Gastroesophageal sphincter (tissue), 4 donors: ENCODE measurements around the gene BST2. TPM values are rescaled to one million over a fixed set of nuclear protein-coding genes. Genes with fewer than 3 reads are reported as not detected.
A peak's percentile ranks its signal among the peaks of the same experiment; 100 is the strongest.

ENCODE experiments used
- ATAC-seq: fragments of 150-250 bp; one replicate; pipeline ENCODE4 v1.9.1; 2016; ENCODE audit warnings: mild to moderate bottlenecking, moderate library complexity
- H3K27ac ChIP-seq, 4 donors: fragments of 200-600 bp; sonication (generic) in 3 of 4; 1 replicate in 3 of 4; 2 replicates in 1 of 4; pipeline ENCODE4 v1.5.1; 2016 to 2019
- H3K27me3 ChIP-seq: fragments of 200-600 bp; sonication (generic); one replicate; pipeline ENCODE4 v1.5.1; 2019
- H3K36me3 ChIP-seq, 2 donors: fragments of 200-600 bp; sonication (generic); one replicate each; pipeline ENCODE4 v1.5.1; 2019; ENCODE audit warnings: control low read depth in 1 of 2
- H3K4me1 ChIP-seq, 3 donors: fragments of 200-600 bp; sonication (generic); 1 replicate in 2 of 3; 2 replicates in 1 of 3; pipeline ENCODE4 v1.5.1; 2016 to 2019; ENCODE audit warnings: control low read depth in 2 of 3
- H3K4me3 ChIP-seq, 2 donors: fragments of 200-600 bp; sonication (generic); one replicate each; pipeline ENCODE4 v1.5.1; 2019; ENCODE audit warnings: mild to moderate bottlenecking in 1 of 2, moderate library complexity in 1 of 2
- H3K9me3 ChIP-seq, 3 donors: fragments of 200-600 bp; sonication (generic); one replicate each; pipeline ENCODE4 v1.5.1; 2017 to 2019; ENCODE audit warnings: control low read depth in 2 of 3
- EP300 ChIP-seq: sonication (generic); formaldehyde crosslinking; IDR thresholded peaks from one replicate; pipeline ENCODE4 v1.6.1; 2017; ENCODE audit warnings: antibody characterized with exemption, mild to moderate bottlenecking
- POLR2A ChIP-seq, 2 donors: fragments of 450-650 bp; IDR thresholded peaks; one replicate each; pipeline ENCODE4 v1.6.1; 2017; ENCODE audit warnings: antibody characterized with exemption in 2 of 2, mild to moderate bottlenecking in 2 of 2, moderate library complexity in 1 of 2
- POLR2AphosphoS5 ChIP-seq: sonication (generic); formaldehyde crosslinking; IDR thresholded peaks from one replicate; pipeline ENCODE4 v1.6.1; 2017; ENCODE audit warnings: antibody characterized with exemption
- WGBS, 2 donors: methylation state at CpG; one replicate each; pipeline ENCODE4 v1.1.5; 2018; ENCODE audit warnings: low coverage in 1 of 2; 5-methylcytosine and 5-hydroxymethylcytosine counted together
- total RNA-seq, 4 donors: library from RNA; depleted of rRNA; stranded (reverse); fragments of >200 nt; gene quantifications; one replicate each; pipeline ENCODE4 v1.1.0, GENCODE V29; 2016
- TF ChIP-seq, protein P1 (sequence below), 4 experiments: fragments of 200-600 bp in 2 of 4; fragments of 450-650 bp in 2 of 4; sonication (generic) in 1 of 4; IDR thresholded peaks; one replicate each; pipeline ENCODE4 v1.5.1; 2017 to 2019; ENCODE audit warnings: antibody characterized with exemption in 4 of 4, mild to moderate bottlenecking in 2 of 4, moderate library complexity in 2 of 4

BST2 gene
- total RNA-seq, 4 donors from 2014 or later: 36.6 to 196 (median 40.7) TPM

DNA sequence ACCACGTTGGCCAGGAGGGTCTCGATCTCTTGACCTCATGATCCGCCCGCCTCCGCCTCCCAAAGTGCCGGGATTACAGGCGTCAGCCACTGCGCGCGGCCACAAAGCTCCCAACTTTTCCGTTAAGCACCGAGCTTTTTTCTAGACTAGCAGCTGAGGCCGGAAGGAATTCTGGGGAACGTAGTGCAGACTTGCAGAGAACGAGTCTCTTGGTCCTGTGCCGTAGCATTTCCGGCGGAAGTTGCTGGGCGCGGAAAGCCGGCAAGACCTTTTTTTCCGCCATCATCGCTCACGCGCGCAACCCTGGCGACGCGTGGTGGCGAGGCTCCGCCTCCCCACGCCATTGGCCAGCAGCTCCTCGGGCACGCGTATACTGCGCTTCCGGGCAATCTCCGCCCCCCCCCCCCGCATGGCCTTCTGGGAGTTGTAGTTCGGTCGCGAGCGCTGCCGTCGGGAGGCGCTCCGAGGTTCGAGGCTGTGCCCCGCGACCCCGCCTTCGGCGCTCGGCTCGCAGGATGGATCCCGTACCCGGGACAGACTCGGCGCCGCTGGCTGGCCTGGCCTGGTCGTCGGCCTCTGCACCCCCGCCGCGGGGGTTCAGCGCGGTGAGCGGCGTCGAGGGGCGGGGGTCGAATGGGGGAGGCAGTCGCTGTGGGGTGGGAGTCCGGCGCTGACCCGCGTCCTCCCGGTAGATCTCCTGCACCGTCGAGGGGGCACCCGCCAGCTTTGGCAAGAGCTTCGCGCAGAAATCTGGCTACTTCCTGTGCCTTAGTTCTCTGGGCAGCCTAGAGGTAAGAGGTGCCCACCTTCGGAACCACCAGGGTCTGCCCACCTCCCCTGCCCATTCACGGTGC lies 14.4 kb upstream of the BST2 start, which contains the start of gene MVB12A:
MVB12A (plus strand) TSS at position 427 of the 854 bp plus-strand sequence; CDS start at position 516, 89 bp downstream.
- WGBS, 2 donors: 0% methylated on average over 1 to 11 of the region's 85 CpGs
- Histone ChIP-seq H3K4me1 (peaks cover 0 to 20% (median 2%) of the 10 kb centered on the region in 3 donors), H3K27me3 (peaks cover 6% of the 10 kb centered on the region), H3K9me3 (no peaks in the 10 kb centered on the region), H3K36me3 (peaks cover 0 to 16% of the 10 kb centered on the region in 2 donors), H3K27ac (peak within 1 kb of the TSS; percentile 56 to 85 (median 82)), H3K4me3 (peak within 1 kb of the TSS; percentile 73 to 86)
- peak; percentile 98 for ATAC-seq
- TF ChIP-seq POLR2AphosphoS5 (peak; percentile 79), POLR2A (IDR thresholded peaks at IDR 0.05) (peak in 1 of 2 donors; percentile 9), EP300 (no peak)
- TF ChIP-seq, protein P1, sequence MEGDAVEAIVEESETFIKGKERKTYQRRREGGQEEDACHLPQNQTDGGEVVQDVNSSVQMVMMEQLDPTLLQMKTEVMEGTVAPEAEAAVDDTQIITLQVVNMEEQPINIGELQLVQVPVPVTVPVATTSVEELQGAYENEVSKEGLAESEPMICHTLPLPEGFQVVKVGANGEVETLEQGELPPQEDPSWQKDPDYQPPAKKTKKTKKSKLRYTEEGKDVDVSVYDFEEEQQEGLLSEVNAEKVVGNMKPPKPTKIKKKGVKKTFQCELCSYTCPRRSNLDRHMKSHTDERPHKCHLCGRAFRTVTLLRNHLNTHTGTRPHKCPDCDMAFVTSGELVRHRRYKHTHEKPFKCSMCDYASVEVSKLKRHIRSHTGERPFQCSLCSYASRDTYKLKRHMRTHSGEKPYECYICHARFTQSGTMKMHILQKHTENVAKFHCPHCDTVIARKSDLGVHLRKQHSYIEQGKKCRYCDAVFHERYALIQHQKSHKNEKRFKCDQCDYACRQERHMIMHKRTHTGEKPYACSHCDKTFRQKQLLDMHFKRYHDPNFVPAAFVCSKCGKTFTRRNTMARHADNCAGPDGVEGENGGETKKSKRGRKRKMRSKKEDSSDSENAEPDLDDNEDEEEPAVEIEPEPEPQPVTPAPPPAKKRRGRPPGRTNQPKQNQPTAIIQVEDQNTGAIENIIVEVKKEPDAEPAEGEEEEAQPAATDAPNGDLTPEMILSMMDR (IDR thresholded peaks at IDR 0.05): peak in 1 of 4 experiments; percentile 23

DNA sequence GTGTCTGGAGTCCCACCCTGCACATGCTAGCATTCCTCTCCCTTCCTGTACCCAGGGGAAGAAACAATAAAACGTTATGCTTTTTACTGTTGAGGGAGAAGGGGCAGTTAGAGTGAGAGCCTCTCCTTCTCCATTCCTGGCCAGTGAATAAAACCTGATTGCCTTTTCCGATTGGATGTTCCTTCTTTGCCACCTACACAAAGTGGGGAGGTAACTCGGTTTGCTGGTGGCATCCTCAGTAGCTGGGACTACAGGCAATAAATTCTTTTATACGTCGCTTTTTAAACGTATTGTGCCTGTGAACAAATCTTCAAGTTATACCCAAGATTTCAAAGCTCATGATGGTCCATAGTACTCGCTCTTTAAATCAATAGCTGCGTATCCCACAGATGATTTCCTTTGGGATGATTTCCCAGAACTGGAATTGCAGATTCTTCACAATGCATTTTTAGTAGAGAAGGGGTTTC lies 13.8 kb upstream of the BST2 start:
- WGBS, 2 donors: 6 to 22% methylated on average over 8 of the region's 8 CpGs
- Histone ChIP-seq H3K4me1 (peaks cover 0 to 18% (median 2%) of the 10 kb centered on the region in 3 donors), H3K36me3 (peaks cover 0 to 16% of the 10 kb centered on the region in 2 donors), H3K27ac (peak overlapping the region; percentile 56 to 85 (median 82)), H3K9me3 (no peaks in the 10 kb centered on the region), H3K27me3 (peaks cover 8% of the 10 kb centered on the region), H3K4me3 (peak overlapping the region; percentile 28 to 86)
- no peak for ATAC-seq
- TF ChIP-seq POLR2AphosphoS5 (no peak), POLR2A (IDR thresholded peaks at IDR 0.05) (no peak), EP300 (no peak)
- TF ChIP-seq, protein P1 (IDR thresholded peaks at IDR 0.05): no peak

DNA sequence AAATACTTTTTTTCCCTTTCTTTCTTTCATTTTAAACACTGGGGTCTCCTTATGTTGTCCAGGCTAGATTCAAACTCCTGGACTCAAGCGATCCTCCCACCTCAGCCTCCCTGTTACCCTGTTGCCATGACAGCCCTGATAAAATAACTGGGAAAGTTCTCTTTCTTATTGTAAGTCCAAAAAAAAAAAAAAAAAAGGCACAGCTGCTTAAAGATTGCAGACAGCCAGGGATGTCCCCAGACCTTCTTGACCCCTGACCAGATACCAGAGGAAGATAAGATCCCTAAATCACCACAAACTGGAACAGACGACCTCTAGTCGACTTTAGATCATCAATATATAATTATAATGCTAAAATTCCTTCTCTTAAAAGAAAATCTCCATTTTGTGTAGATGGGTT lies 13.3 kb upstream of the BST2 start:
- Histone ChIP-seq H3K27ac (no peak overlapping the region), H3K27me3 (peaks cover 13% of the 10 kb centered on the region), H3K36me3 (peaks cover 0 to 13% of the 10 kb centered on the region in 2 donors), H3K4me3 (no peak overlapping the region), H3K4me1 (peaks cover 0 to 21% (median 2%) of the 10 kb centered on the region in 3 donors), H3K9me3 (no peaks in the 10 kb centered on the region)
- WGBS, 2 donors: 52 to 57% methylated on average over 3 of the region's 3 CpGs
- ATAC-seq: no peak
- no peak for TF ChIP-seq POLR2AphosphoS5
- TF ChIP-seq, protein P1 (IDR thresholded peaks at IDR 0.05): no peak
- no peak for TF ChIP-seq EP300

DNA sequence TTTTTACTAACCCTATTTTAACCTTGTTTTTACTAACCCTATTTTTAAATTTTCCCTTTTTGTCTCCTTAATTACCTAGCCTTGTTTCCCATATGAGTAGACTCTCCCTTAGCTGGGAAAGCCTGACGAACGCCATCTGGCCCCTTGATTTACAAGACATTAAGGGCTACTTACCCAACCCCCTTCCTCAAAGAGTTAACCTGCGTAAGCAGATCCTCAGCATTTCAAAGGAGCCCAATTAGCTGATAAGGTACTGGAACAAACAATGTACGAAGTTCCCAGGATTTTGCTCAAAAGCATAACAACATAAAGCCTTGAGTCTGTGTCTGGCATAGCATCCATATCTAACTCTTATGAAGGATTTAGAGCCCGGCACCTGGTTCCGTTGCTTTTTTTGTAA lies 9.7 kb upstream of the BST2 start:
- TF ChIP-seq EP300 (no peak), POLR2A (IDR thresholded peaks at IDR 0.05) (no peak), POLR2AphosphoS5 (no peak)
- Histone ChIP-seq H3K27me3 (peaks cover 16% of the 10 kb centered on the region), H3K4me3 (no peak overlapping the region), H3K27ac (no peak overlapping the region), H3K36me3 (no peaks in the 10 kb centered on the region), H3K9me3 (no peaks in the 10 kb centered on the region), H3K4me1 (peaks cover 0 to 32% (median 0%) of the 10 kb centered on the region in 3 donors)
- WGBS, 2 donors: 30 to 64% methylated on average over 3 to 6 of the region's 6 CpGs
- ATAC-seq: no peak

DNA sequence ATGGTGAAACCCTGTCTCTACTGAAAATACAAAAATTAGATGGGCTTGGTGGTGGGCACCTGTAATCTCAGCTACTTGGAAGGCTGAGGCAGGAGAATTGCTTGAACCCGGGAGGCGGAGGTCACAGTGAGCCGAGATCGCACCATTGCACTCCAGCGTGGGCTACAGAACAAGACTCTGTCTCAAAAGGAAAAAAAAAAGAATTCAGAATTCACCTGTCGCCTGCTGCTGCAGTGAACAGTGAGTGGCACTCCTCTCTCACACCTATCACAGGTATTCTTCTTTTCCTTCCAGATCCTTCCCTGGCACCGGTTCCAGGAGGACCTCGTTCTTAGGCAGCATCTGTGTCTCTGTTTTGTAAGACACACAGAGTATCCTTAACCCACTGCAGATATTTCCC lies 8.7 kb upstream of the BST2 start:
- no peak for TF ChIP-seq POLR2AphosphoS5
- no peak for TF ChIP-seq POLR2A (IDR thresholded peaks at IDR 0.05)
- no peak for TF ChIP-seq EP300
- TF ChIP-seq, protein P1 (IDR thresholded peaks at IDR 0.05): no peak
- 83 to 84% methylated on average over 8 of the region's 8 CpGs for WGBS, 2 donors
- Histone ChIP-seq H3K36me3 (no peaks in the 10 kb centered on the region), H3K4me3 (no peak overlapping the region), H3K27me3 (peaks cover 16% of the 10 kb centered on the region), H3K9me3 (no peaks in the 10 kb centered on the region), H3K4me1 (peaks cover 0 to 26% (median 0%) of the 10 kb centered on the region in 3 donors), H3K27ac (no peak overlapping the region)
- ATAC-seq: no peak
